Peyer's patch (tissue), 4 donors: Measurements from ENCODE around the gene SHISA5.

Experiments
- CTCF ChIP-seq, 6 experiments: fragments of 450-650 bp in 4 of 6; fragments of 200-600 bp in 2 of 6; sonication (generic) in 1 of 6; IDR thresholded peaks; one replicate each; pipeline ENCODE4 v1.5.1; 2017 to 2019; ENCODE audit warnings: antibody characterized with exemption in 6 of 6, mild to moderate bottlenecking in 3 of 6, moderate library complexity in 1 of 6
- POLR2A ChIP-seq, 2 donors: fragments of 450-650 bp; IDR thresholded peaks; one replicate each; pipeline ENCODE4 v1.5.1; 2017; ENCODE audit warnings: antibody characterized with exemption in 2 of 2, mild to moderate bottlenecking in 2 of 2, moderate library complexity in 2 of 2

- TF ChIP-seq CTCF (IDR thresholded peaks at IDR 0.05) (no peak), POLR2A (IDR thresholded peaks at IDR 0.05) (no peak)
Observed at GRCh38 chr3:48436477-48436787, 67.5 kb downstream of the SHISA5 start.
